ENCODE results near the gene ABCC11. TPM values are rescaled to one million over a fixed set of nuclear protein-coding genes. Genes with fewer than 3 reads are reported as not detected.

The ABCC11 gene
- total and polyA plus RNA-seq, 2 of the 4 experiments (the other 2 are of a cell fraction) = 0.09 to 0.18 TPM

- ATAC-seq (ENCODE audit: low read depth) (no peak), DNase-seq (no peak)
- Histone ChIP-seq H3K9me1 (ENCODE audit: insufficient read depth, low read length) (no peaks in the 10 kb centered on the region), H2AFZ (replicated peaks; ENCODE audit: low read length, poor library complexity) (no peak overlapping the region), H2BK15ac (ENCODE audit: low read depth, low read length) (no peak overlapping the region), H4K8ac (ENCODE audit: low read depth in 2 of 2, low read length in 2 of 2) (no peak overlapping the region), H3K23ac (ENCODE audit: low read depth, low read length) (no peak overlapping the region), H3K4me1 (ENCODE audit: control insufficient read depth, insufficient read depth, low read length) (no peaks in the 10 kb centered on the region), H3K79me1 (ENCODE audit: low read depth in 1 of 2, low read length in 2 of 2) (no peaks in the 10 kb centered on the region), H3K27ac (ENCODE audit: insufficient read depth, low read length) (no peak overlapping the region), H3K4ac (ENCODE audit: low read depth, low read length) (no peak overlapping the region), H4K91ac (ENCODE audit: insufficient read depth, low read depth, low read length) (no peak overlapping the region), H2AK5ac (ENCODE audit: low read depth, low read length) (no peak overlapping the region), H2BK120ac (ENCODE audit: low read depth, low read length) (no peak overlapping the region), H3K9me3 (ENCODE audit: control insufficient read depth, insufficient read depth, low read length) (no peaks in the 10 kb centered on the region), H3K4me2 (ENCODE audit: low read depth, low read length) (no peak overlapping the region), H2AK9ac (replicated peaks; ENCODE audit: low read depth, low read length, poor library complexity) (no peak overlapping the region), H3K4me3 (ENCODE audit: insufficient read depth, low read depth, low read length) (no peak overlapping the region), H3K18ac (ENCODE audit: low read depth, low read length) (no peak overlapping the region), H3K56ac (ENCODE audit: extremely low read depth, insufficient read depth, low read length) (no peak overlapping the region), H4K20me1 (ENCODE audit: insufficient read depth, low read length) (no peaks in the 10 kb centered on the region), H2BK5ac (ENCODE audit: low read depth, low read length, poor library complexity, severe bottlenecking) (no peak overlapping the region), H4K5ac (ENCODE audit: low read depth, low read length) (no peak overlapping the region), H3K9ac (ENCODE audit: low read depth, low read length) (no peak overlapping the region), H3K27me3 (ENCODE audit: control insufficient read depth, insufficient read depth, low read length) (peaks cover 15% of the 10 kb centered on the region), H3K36me3 (ENCODE audit: control insufficient read depth, insufficient read depth, low read length) (no peaks in the 10 kb centered on the region), H3K14ac (replicated peaks; ENCODE audit: low read depth, low read length) (no peak overlapping the region), H2BK20ac (ENCODE audit: low read depth, low read length) (no peak overlapping the region)
- ChIA-PET POLR2A (ENCODE audit: unreplicated experiment) (no interaction called here), CTCF (no interaction called here)
- in situ Hi-C loops (cut with MboI; ENCODE audit: low sequenced_read_pairs) (no loop called here), intact Hi-C loops (cut with micrococcal nuclease) (no loop called here), dilution Hi-C loops (cut with HindIII; ENCODE audit: low sequenced_read_pairs, unreplicated experiment) (no loop called here)
- BruUV-seq (replicated peaks) = no TSS peak
- WGBS, 2 experiments (ENCODE audit: extremely low coverage in 2 of 2, insufficient read length in 1 of 2) = 53% methylated on average over 5 of the region's 8 CpGs; no CpG with 5 or more reads in 1 of the 2 experiments
- no peak for TF ChIP-seq SMC3 (IDR thresholded peaks at IDR 0.05; ENCODE audit: low read depth, low read length)
- TF ChIP-seq RFX5 (IDR thresholded peaks at IDR 0.05; ENCODE audit: low read depth, low read length) = no peak
- no peak for TF ChIP-seq CTCF (conservative IDR thresholded peaks at IDR 0.05; ENCODE audit: low read depth, low read length)
- TF ChIP-seq ELK1 (IDR thresholded peaks at IDR 0.05; ENCODE audit: borderline replicate concordance, low read depth, low read length) = no peak
- TF ChIP-seq CEBPB (IDR thresholded peaks at IDR 0.05; ENCODE audit: low read depth, low read length) = no peak
- no peak for TF ChIP-seq MXI1 (IDR thresholded peaks at IDR 0.05; ENCODE audit: borderline replicate concordance, low read depth, low read length)
- no peak for TF ChIP-seq MAFK (IDR thresholded peaks at IDR 0.05; ENCODE audit: low read depth, low read length)
- no peak for TF ChIP-seq RCOR1 (IDR thresholded peaks at IDR 0.05; ENCODE audit: insufficient replicate concordance, low read length)
- TF ChIP-seq BHLHE40 (IDR thresholded peaks at IDR 0.05; ENCODE audit: low read depth, low read length) = no peak
- TF ChIP-seq MAZ (IDR thresholded peaks at IDR 0.05; ENCODE audit: borderline replicate concordance, low read depth, low read length) = no peak
These were observed 64.3 kb downstream of the ABCC11 start for GRCh38 chr16:48182979-48183537.

Measured in IMR-90 (cell line).